ENCODE data around the gene METTL9.

Gene METTL9

DNA sequence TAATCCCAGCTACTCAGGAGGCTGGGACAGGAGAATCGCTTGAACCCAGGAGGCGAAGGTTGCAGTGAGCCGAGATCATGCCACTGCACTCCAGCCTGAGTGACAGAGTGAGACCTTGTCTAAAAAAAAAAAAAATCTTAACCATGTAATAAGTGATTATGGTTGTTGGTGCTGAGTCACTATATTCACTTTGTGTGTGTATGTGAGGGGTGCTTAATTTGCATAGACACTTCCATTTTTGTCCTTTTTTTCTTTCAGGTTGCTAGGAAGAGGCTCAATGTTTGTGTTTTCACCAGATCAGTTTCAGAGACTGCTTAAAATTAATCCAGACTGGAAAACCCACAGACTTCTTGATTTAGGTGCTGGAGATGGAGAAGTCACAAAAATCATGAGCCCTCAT, 18.2 kb downstream of the METTL9 start:
- no peak for TF ChIP-seq POLR2AphosphoS5 (IDR thresholded peaks at IDR 0.05; ENCODE audit: low read depth, low read length)
- no peak for TF ChIP-seq FOXP2 (optimal IDR thresholded peaks at IDR 0.05; ENCODE audit: borderline replicate concordance, extremely low read depth, extremely low read length, insufficient read depth)
- TF ChIP-seq, protein P1, sequence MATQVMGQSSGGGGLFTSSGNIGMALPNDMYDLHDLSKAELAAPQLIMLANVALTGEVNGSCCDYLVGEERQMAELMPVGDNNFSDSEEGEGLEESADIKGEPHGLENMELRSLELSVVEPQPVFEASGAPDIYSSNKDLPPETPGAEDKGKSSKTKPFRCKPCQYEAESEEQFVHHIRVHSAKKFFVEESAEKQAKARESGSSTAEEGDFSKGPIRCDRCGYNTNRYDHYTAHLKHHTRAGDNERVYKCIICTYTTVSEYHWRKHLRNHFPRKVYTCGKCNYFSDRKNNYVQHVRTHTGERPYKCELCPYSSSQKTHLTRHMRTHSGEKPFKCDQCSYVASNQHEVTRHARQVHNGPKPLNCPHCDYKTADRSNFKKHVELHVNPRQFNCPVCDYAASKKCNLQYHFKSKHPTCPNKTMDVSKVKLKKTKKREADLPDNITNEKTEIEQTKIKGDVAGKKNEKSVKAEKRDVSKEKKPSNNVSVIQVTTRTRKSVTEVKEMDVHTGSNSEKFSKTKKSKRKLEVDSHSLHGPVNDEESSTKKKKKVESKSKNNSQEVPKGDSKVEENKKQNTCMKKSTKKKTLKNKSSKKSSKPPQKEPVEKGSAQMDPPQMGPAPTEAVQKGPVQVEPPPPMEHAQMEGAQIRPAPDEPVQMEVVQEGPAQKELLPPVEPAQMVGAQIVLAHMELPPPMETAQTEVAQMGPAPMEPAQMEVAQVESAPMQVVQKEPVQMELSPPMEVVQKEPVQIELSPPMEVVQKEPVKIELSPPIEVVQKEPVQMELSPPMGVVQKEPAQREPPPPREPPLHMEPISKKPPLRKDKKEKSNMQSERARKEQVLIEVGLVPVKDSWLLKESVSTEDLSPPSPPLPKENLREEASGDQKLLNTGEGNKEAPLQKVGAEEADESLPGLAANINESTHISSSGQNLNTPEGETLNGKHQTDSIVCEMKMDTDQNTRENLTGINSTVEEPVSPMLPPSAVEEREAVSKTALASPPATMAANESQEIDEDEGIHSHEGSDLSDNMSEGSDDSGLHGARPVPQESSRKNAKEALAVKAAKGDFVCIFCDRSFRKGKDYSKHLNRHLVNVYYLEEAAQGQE (IDR thresholded peaks at IDR 0.05; ENCODE audit: insufficient read depth in 1 of 2, low read depth in 2 of 2, low read length in 2 of 2) = no peak
- no peak for TF ChIP-seq TAF1 (IDR thresholded peaks at IDR 0.05; ENCODE audit: borderline replicate concordance, insufficient read depth, low read length)
- TF ChIP-seq SIN3A (IDR thresholded peaks at IDR 0.05; ENCODE audit: borderline replicate concordance, insufficient read depth, low read length) = no peak

- no peak for TF ChIP-seq POLR2AphosphoS5 (IDR thresholded peaks at IDR 0.05; ENCODE audit: low read depth, low read length)
- TF ChIP-seq, protein P1 (IDR thresholded peaks at IDR 0.05; ENCODE audit: insufficient read depth in 1 of 2, low read depth in 2 of 2, low read length in 2 of 2) = no peak
- TF ChIP-seq TAF1 (IDR thresholded peaks at IDR 0.05; ENCODE audit: borderline replicate concordance, insufficient read depth, low read length) = no peak
- no peak for TF ChIP-seq SIN3A (IDR thresholded peaks at IDR 0.05; ENCODE audit: borderline replicate concordance, insufficient read depth, low read length)
- no peak for TF ChIP-seq FOXP2 (optimal IDR thresholded peaks at IDR 0.05; ENCODE audit: borderline replicate concordance, extremely low read depth, extremely low read length, insufficient read depth)
These were observed 18.9 kb downstream of the METTL9 start for GRCh38 chr16:21618281-21618680.

GRCh38 chr16:21619765-21620425, 20.5 kb downstream of the METTL9 start:
- TF ChIP-seq POLR2AphosphoS5 (IDR thresholded peaks at IDR 0.05; ENCODE audit: low read depth, low read length) (no peak), FOXP2 (optimal IDR thresholded peaks at IDR 0.05; ENCODE audit: borderline replicate concordance, extremely low read depth, extremely low read length, insufficient read depth) (no peak), TAF1 (IDR thresholded peaks at IDR 0.05; ENCODE audit: borderline replicate concordance, insufficient read depth, low read length) (no peak), SIN3A (IDR thresholded peaks at IDR 0.05; ENCODE audit: borderline replicate concordance, insufficient read depth, low read length) (no peak)
- TF ChIP-seq, protein P1 (IDR thresholded peaks at IDR 0.05; ENCODE audit: insufficient read depth in 1 of 2, low read depth in 2 of 2, low read length in 2 of 2) = no peak

DNA sequence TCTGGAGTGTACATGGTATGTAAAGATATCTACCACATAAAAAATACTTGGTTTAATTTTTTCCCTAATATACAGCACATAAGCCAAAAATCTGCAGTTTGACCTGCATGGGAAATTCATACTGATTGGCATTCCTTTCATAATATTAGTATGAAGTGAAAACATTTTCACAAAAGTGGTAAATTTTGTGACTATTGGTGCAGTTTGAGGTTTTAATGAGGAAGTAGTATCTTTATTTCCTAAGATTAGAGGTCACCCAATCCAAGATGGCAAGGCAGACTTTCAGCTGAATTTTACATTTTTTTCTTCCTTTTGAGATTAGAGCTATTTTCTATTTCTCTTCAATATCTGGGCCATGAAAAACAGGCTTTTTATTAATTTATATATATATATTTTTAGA, 21.2 kb downstream of the METTL9 start:
- TF ChIP-seq FOXP2 (optimal IDR thresholded peaks at IDR 0.05; ENCODE audit: borderline replicate concordance, extremely low read depth, extremely low read length, insufficient read depth) (no peak), TAF1 (IDR thresholded peaks at IDR 0.05; ENCODE audit: borderline replicate concordance, insufficient read depth, low read length) (no peak), POLR2AphosphoS5 (IDR thresholded peaks at IDR 0.05; ENCODE audit: low read depth, low read length) (no peak), SIN3A (IDR thresholded peaks at IDR 0.05; ENCODE audit: borderline replicate concordance, insufficient read depth, low read length) (no peak)
- TF ChIP-seq, protein P1 (IDR thresholded peaks at IDR 0.05; ENCODE audit: insufficient read depth in 1 of 2, low read depth in 2 of 2, low read length in 2 of 2) = no peak

Data from PFSK-1 (cell line).